Epithelial cell of umbilical artery (primary cell): ENCODE results near the gene ZNF593OS. TPM values are rescaled to one million over a fixed set of nuclear protein-coding genes. Genes with fewer than 3 reads are reported as not detected.

Source experiments
- total RNA-seq: library from RNA; depleted of rRNA; stranded (reverse); fragments of >200 nt; gene quantifications from 2 replicates; pipeline ENCODE4 v1.2.3, GENCODE V29; 2014

The ZNF593OS gene
- not detected in 2 replicates for total RNA-seq

GRCh38 chr1:26171084-26172072 is at the start of gene ZNF593OS:
Gene ZNF593OS (minus strand): TSS chr1:26171832. CDS start chr1:26171661, 171 bp downstream.

DNA sequence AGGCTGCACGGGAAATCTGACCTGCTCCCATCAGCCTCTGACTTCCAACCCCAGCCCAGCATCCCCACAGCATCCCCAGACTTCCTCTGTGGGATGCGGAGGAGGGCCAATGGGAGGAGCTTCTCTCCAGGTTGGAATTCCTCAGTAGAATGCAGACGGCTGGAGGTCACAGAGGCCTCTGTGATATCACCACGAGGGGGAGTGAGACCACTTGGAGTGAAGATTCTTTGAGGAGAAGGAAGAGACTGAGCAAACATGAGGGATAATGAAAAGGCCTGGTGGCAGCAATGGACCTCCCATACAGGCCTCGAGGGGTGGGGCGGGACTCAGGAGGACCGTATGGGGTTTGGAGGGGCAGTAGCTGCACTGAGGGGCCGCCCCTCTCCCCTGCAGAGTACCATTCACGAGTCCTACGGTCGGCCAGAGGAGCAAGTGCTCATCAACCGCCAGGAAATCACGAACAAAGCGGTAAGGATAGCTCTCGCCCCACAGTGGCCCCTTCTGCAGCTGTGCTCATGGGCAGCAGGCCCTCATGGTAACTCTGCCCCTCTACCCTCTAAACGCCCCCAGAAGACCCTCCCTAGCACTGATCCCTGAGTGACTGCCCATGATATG is 18.8 kb upstream of the ZNF593OS start, which contains the start of gene CATSPER4:
CATSPER4 (plus strand) TSS at position 230 of the 615 bp plus-strand sequence; CDS start at position 256, 26 bp downstream.

DNA sequence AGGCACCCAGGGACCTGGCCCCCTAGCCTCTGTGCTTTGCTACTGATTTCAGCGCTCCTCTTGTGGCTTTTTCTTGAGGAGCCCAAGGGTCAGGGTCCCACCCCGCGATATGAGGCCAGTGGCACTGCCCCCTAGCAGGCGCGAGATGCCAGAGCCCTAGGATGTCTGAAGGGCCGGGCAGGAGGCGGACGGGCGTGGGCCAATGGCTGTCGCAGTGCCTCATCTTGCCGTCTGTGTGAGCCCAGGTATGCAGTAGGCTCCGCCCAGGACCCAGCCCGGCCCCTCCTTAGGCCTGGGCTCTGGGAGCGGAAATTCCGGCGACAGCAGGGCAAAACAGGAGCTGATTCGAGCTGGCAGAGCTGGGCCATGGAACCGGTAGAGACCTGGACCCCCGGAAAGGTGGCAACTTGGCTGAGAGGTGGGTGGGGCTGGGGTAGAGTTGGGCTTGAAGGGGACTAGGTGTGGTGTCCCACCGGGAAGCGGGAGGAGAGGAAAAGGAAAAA is 5.6 kb upstream of the ZNF593OS start, which contains the start of gene CNKSR1:
CNKSR1 (plus strand) TSS at position 310 of the 503 bp plus-strand sequence; CDS start at position 367, 57 bp downstream.

GRCh38 chr1:26169669-26170471 is 1.8 kb downstream of the ZNF593OS start, which contains the start of gene ZNF593:
Gene ZNF593 (plus strand): TSS chr1:26169908. CDS start chr1:26169984, 76 bp downstream.

DNA sequence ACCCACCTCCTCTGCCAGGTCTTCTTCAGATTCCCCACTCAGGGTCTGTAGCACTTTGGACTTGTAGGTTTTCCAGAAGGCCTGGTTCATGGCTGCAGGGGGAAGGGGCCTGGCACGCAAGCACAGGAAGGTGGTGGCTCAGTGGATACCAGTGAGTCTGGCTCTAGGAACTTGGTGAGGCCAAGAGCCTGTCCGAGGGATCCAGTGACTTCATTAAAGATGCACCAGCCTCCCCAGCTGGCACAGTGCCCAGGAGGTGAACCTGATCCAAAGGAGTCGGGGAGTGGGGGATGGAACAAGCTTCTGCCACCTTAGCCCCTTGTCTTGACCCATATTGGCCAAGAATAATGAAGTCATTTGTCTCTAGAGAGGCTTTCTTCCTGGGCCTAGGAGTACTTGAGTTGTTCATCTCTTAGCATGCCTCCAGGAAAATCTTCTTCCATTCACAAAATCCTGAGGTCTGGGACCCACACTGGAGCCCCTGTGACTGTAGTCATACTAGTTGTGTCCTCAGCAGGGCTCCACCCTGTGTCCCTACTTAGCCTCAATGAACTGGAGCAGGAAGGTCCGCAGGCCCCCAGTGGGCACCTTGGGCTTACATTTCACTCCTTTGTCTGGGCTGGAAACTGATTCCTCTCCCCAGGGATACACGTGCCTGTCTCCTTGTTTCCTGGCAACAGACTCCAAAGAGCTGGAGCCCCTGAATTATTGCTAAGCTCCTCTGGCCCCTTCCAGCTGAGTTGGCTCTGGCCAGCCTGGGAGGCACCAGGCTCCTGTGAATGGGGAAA is 3.0 kb downstream of the ZNF593OS start, which contains the start of gene C1orf232:
C1orf232 (minus strand) TSS at position 554 of the 788 bp plus-strand sequence; CDS start at position 90, 464 bp downstream.

DNA sequence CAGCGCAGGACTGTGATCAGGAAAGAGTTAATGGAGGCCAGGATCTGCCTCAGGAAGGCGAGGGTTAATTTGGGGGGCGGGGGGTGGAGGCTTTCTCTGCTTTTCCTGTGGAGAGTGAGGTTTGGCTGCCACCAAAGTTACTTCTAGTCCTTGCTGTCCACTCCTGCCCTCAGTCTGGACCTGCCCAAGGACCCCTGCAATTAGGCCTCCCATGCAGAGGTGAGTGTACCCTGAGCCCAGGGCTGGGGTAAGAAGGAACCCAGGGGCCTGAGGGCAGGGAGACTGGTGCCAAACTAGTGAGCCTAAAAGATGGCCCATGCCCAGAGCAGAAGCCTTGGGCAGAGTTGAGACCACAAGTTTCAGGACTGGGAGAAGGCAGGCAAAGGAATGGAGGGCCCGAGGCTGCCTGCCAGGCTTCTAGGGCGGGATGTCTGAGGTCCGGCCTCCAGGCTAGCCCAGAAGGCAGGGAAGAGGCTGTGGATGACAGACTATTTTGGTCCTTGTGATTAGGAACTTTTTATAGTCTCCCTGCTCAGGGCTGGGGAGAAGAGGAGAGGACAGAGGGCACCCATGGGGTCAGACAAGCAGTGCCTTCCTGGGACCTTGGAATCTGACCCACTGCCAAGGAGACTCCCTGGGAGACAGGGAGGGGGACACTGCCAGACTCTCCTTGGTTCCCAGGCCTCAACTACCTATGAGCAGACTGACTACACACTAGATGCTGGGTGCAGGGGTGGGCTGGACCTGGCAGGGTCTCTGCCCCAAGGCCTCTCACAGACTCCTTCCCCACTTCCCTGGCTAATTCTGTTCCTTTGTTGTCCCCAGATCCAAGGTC is 12.5 kb downstream of the ZNF593OS start, which contains the start of gene FAM110D:
FAM110D (plus strand) TSS at position 172 of the 835 bp plus-strand sequence. CDS start 2,213 bp downstream, outside the sequence.

Other genes starting within 250 kb of the ZNF593OS start
- gene PAFAH2, start 173.8 kb downstream of the ZNF593OS start, total RNA-seq, result 5.8 and 7.0 TPM in 2 replicates
- gene EXTL1, start 150.1 kb downstream of the ZNF593OS start, total RNA-seq, result under 0.01 TPM in 1 of 2 replicates, not detected in the other
- not detected in 2 replicates for gene SLC30A2, start 125.7 kb downstream of the ZNF593OS start, total RNA-seq
- not detected in 2 replicates for gene TRIM63, start 104.2 kb downstream of the ZNF593OS start, total RNA-seq
- gene PDIK1L, start 60.0 kb downstream of the ZNF593OS start, total RNA-seq, result 4.5 and 7.4 TPM in 2 replicates
- gene FAM110D, start 12.8 kb downstream of the ZNF593OS start, total RNA-seq, result 2.1 and 3.9 TPM in 2 replicates
- not detected in 2 replicates for gene C1orf232, start 2.9 kb downstream of the ZNF593OS start, total RNA-seq
- 19.9 and 36.4 TPM in 2 replicates for gene ZNF593, start 1.9 kb downstream of the ZNF593OS start, total RNA-seq
- gene CNKSR1, start 5.7 kb upstream of the ZNF593OS start, total RNA-seq, result 0.30 TPM in 1 of 2 replicates, not detected in the other
- gene CATSPER4, start 18.8 kb upstream of the ZNF593OS start, total RNA-seq, result not detected in 2 replicates
- 8.8 and 14.7 TPM in 2 replicates for gene CEP85, start 62.4 kb upstream of the ZNF593OS start, total RNA-seq
- gene SH3BGRL3, start 108.3 kb upstream of the ZNF593OS start, total RNA-seq, result 10.1 and 19.0 TPM in 2 replicates
- 3.2 and 3.3 TPM in 2 replicates for gene UBXN11, start 134.8 kb upstream of the ZNF593OS start, total RNA-seq
- gene CD52, start 146.1 kb upstream of the ZNF593OS start, total RNA-seq, result not detected in 2 replicates
- under 0.01 TPM in 1 of 2 replicates, not detected in the other for gene CRYBG2, start 182.3 kb upstream of the ZNF593OS start, total RNA-seq
- gene ZNF683, start 200.9 kb upstream of the ZNF593OS start, total RNA-seq, result not detected in 2 replicates
- gene LIN28A, start 239.0 kb upstream of the ZNF593OS start, total RNA-seq, result not detected in 2 replicates